ENCODE data around the gene ATP8A2.

GRCh38 chr13:25753976-25754375, 382.2 kb downstream of the ATP8A2 start:
- TF ChIP-seq POLR2A (IDR thresholded peaks at IDR 0.05) (no peak), CTCF (IDR thresholded peaks at IDR 0.05) (no peak)
